MM.1S (cell line): Measurements from ENCODE around the gene APOC3.

Source experiments
- DNase-seq: peaks from one replicate; pipeline ENCODE4 v3.0.0-alpha.2; 2015
- H2AFZ ChIP-seq: fragments of 300-600 bp; sonication (generic); 2 replicates; pipeline ENCODE4 v1.6.0; 2016; ENCODE audit warnings: antibody characterized with exemption, low read length
- H3F3A ChIP-seq: fragments of 300-600 bp; sonication (generic); 2 replicates; pipeline ENCODE4 v1.6.1; 2016; ENCODE audit warnings: mild to moderate bottlenecking, antibody characterized with exemption, low read length, moderate library complexity, mixed read lengths; ENCODE audit not compliant: insufficient read depth
- H3K27ac ChIP-seq: fragments of 300-600 bp; sonication (generic); 2 replicates; pipeline ENCODE4 v1.5.1; 2016; ENCODE audit warnings: mild to moderate bottlenecking, low read length
- H3K27me3 ChIP-seq: fragments of 300-600 bp; sonication (generic); replicated peaks from 2 replicates; pipeline ENCODE4 v1.6.0; 2016; ENCODE audit warnings: low read length; ENCODE audit not compliant: insufficient read depth
- H3K36me3 ChIP-seq: fragments of 300-600 bp; sonication (generic); replicated peaks from 2 replicates; pipeline ENCODE4 v1.6.1; 2016; ENCODE audit warnings: mild to moderate bottlenecking, low read length, mixed read lengths; ENCODE audit not compliant: insufficient read depth
- H3K4me1 ChIP-seq: fragments of 300-600 bp; sonication (generic); 2 replicates; pipeline ENCODE4 v1.6.1; 2016; ENCODE audit warnings: low read length, mixed read lengths
- H3K4me2 ChIP-seq: fragments of 300-600 bp; sonication (generic); 2 replicates; pipeline ENCODE4 v1.6.0; 2016; ENCODE audit warnings: low read depth, low read length
- H3K4me3 ChIP-seq: fragments of 300-600 bp; sonication (generic); 2 replicates; pipeline ENCODE4 v1.5.1; 2016; ENCODE audit warnings: low read length, mixed read lengths
- H3K79me2 ChIP-seq: fragments of 300-600 bp; sonication (generic); 2 replicates; pipeline ENCODE4 v1.6.1; 2016; ENCODE audit warnings: mixed run types, low read length, mixed read lengths
- H3K9ac ChIP-seq: fragments of 300-600 bp; sonication (generic); 2 replicates; pipeline ENCODE4 v1.6.1; 2016; ENCODE audit warnings: low read length, mixed read lengths
- H3K9me2 ChIP-seq: fragments of 300-600 bp; sonication (generic); replicated peaks from 2 replicates; pipeline ENCODE4 v1.6.1; 2016; ENCODE audit warnings: mild to moderate bottlenecking, low read length, mixed read lengths; ENCODE audit not compliant: insufficient read depth
- H3K9me3 ChIP-seq: fragments of 300-600 bp; sonication (generic); replicated peaks from 2 replicates; pipeline ENCODE4 v1.6.1; 2016; ENCODE audit warnings: mild to moderate bottlenecking, low read length, mixed read lengths; ENCODE audit not compliant: insufficient read depth
- H4K20me1 ChIP-seq: fragments of 300-600 bp; sonication (generic); 2 replicates; pipeline ENCODE4 v1.6.1; 2016; ENCODE audit warnings: mild to moderate bottlenecking, low read length, moderate library complexity, mixed read lengths; ENCODE audit not compliant: insufficient read depth
- CTCF ChIP-seq: fragments of 300-600 bp; sonication (generic); IDR thresholded peaks from 2 replicates; pipeline ENCODE4 v1.5.1; 2016; ENCODE audit warnings: antibody characterized with exemption, low read length, mixed read lengths
- EZH2 ChIP-seq: fragments of 300-600 bp; sonication (generic); optimal IDR thresholded peaks from 2 replicates; pipeline ENCODE3; 2017; ENCODE audit warnings: low read depth, mild to moderate bottlenecking, antibody characterized with exemption, low read length, mixed read lengths
- EZH2phosphoT487 ChIP-seq: fragments of 300-600 bp; sonication (generic); IDR thresholded peaks from 2 replicates; pipeline ENCODE4 v1.6.1; 2018; ENCODE audit warnings: antibody characterized with exemption, low read length

Gene APOC3

GRCh38 chr11:116791002-116791812, 38.5 kb upstream of the APOC3 start:
- peak overlapping the region; percentile 85 for H2AFZ ChIP-seq
- DNase-seq: peak; percentile 70
- no peak overlapping the region; the same call in 1 of the 2 replicates for H3K9ac ChIP-seq
- H3K9me3 ChIP-seq: no peaks in the 10 kb centered on the region
- H3K27ac ChIP-seq: no peak overlapping the region
- peaks cover 17% of the 10 kb centered on the region for H3K4me1 ChIP-seq
- H3K4me2 ChIP-seq: peak overlapping the region; percentile 86
- H3K4me3 ChIP-seq: peak overlapping the region; percentile 33
- H3K79me2 ChIP-seq: peaks cover 17% of the 10 kb centered on the region
- no peaks in the 10 kb centered on the region; the same call in 1 of the 2 replicates for H3F3A ChIP-seq
- no peaks in the 10 kb centered on the region for H3K27me3 ChIP-seq
- H3K9me2 ChIP-seq: no peaks in the 10 kb centered on the region
- TF ChIP-seq EZH2: no peak
- TF ChIP-seq CTCF: peak; percentile 88
- no peaks in the 10 kb centered on the region for H3K36me3 ChIP-seq
- no peaks in the 10 kb centered on the region for H4K20me1 ChIP-seq

GRCh38 chr11:116791813-116792143, 37.9 kb upstream of the APOC3 start, which contains the start of gene APOA5:
Gene APOA5 (minus strand): TSS chr11:116791879. CDS start chr11:116791860, 19 bp downstream.
- peak within 1 kb of the TSS; percentile 85 for H2AFZ ChIP-seq
- peaks cover 11% of the 10 kb centered on the region for H3K79me2 ChIP-seq
- H3K27ac ChIP-seq: no peak within 1 kb of the TSS
- no peaks in the 10 kb centered on the region for H3K27me3 ChIP-seq
- H3K4me2 ChIP-seq: peak within 1 kb of the TSS; percentile 86
- no peaks in the 10 kb centered on the region for H3K36me3 ChIP-seq
- H3K4me1 ChIP-seq: peaks cover 11% of the 10 kb centered on the region
- no peaks in the 10 kb centered on the region for H3F3A ChIP-seq
- H3K9ac ChIP-seq: no peak within 1 kb of the TSS; the same call in 1 of the 2 replicates
- DNase-seq: no peak
- H3K9me3 ChIP-seq: no peaks in the 10 kb centered on the region
- no peaks in the 10 kb centered on the region for H4K20me1 ChIP-seq
- H3K4me3 ChIP-seq: peak within 1 kb of the TSS; percentile 33
- TF ChIP-seq EZH2: no peak
- TF ChIP-seq CTCF: no peak
- TF ChIP-seq EZH2phosphoT487: no peak
- H3K9me2 ChIP-seq: no peaks in the 10 kb centered on the region

GRCh38 chr11:116792144-116792868, 37.4 kb upstream of the APOC3 start:
- Histone ChIP-seq H3K4me2 (no peak overlapping the region), H2AFZ (no peak overlapping the region), H3K27ac (no peak overlapping the region), H3K79me2 (peaks cover 6% of the 10 kb centered on the region), H3F3A (no peaks in the 10 kb centered on the region), H4K20me1 (no peaks in the 10 kb centered on the region), H3K4me1 (peaks cover 9% of the 10 kb centered on the region), H3K36me3 (no peaks in the 10 kb centered on the region), H3K9me3 (no peaks in the 10 kb centered on the region), H3K4me3 (no peak overlapping the region), H3K9ac (no peak overlapping the region), H3K27me3 (no peaks in the 10 kb centered on the region), H3K9me2 (no peaks in the 10 kb centered on the region)
- no peak for DNase-seq
- no peak for TF ChIP-seq CTCF
